Activated CD8-positive, alpha-beta memory T cell treated with anti-CD3 and anti-CD28 coated beads for 1 hour (primary cell): ENCODE data around the gene CLBA1.

ENCODE experiments used
- DNase-seq, 2 donors: peaks; one replicate each; pipeline ENCODE4 v3.0.0-alpha.2; 2020; ENCODE audit warnings: low read depth in 1 of 2; ENCODE audit errors: extremely low read depth in 1 of 2

The CLBA1 gene

GRCh38 chr14:104968541-104969401, 16.8 kb upstream of the CLBA1 start:
- DNase-seq = no peak

- no peak for DNase-seq
These were observed 15.8 kb upstream of the CLBA1 start for GRCh38 chr14:104969741-104970230.

GRCh38 chr14:104970231-104971068, 15.1 kb upstream of the CLBA1 start:
- DNase-seq = no peak

- DNase-seq = no peak
These were observed 13.9 kb upstream of the CLBA1 start for GRCh38 chr14:104971447-104972240.

GRCh38 chr14:104972301-104973134, 13.1 kb upstream of the CLBA1 start:
- no peak for DNase-seq

GRCh38 chr14:104973135-104973384, 12.5 kb upstream of the CLBA1 start:
- DNase-seq = no peak

GRCh38 chr14:104973385-104974145, 12.0 kb upstream of the CLBA1 start:
- no peak for DNase-seq

GRCh38 chr14:104974146-104974541, 11.4 kb upstream of the CLBA1 start:
- no peak for DNase-seq

GRCh38 chr14:104974665-104975390, 10.8 kb upstream of the CLBA1 start:
- no peak for DNase-seq

- no peak for DNase-seq
These were observed 9.9 kb upstream of the CLBA1 start for GRCh38 chr14:104975481-104976197.

- peak; percentile 61 to 85 for DNase-seq
These were observed 9.2 kb upstream of the CLBA1 start for GRCh38 chr14:104976198-104977007.

GRCh38 chr14:104977008-104977680, 8.4 kb upstream of the CLBA1 start:
- DNase-seq = no peak

GRCh38 chr14:104977681-104978653, 7.6 kb upstream of the CLBA1 start, which contains the start of gene AHNAK2:
TSS of gene AHNAK2 (minus strand) at chr14:104978374. CDS start at chr14:104978237, 137 bp downstream.
- DNase-seq = peak in 1 of 2 donors; percentile 15

GRCh38 chr14:104978746-104979691, 6.6 kb upstream of the CLBA1 start:
- no peak for DNase-seq
